ENCODE results near the gene SVIL.
"Not testable (repeated sequence)": the region's sequence is repeated elsewhere in the genome, so short reads cannot be mapped to it uniquely, and the experiment has no call there.

SVIL gene

GRCh38 chr10:29539412-29539811 is 95.4 kb downstream of the SVIL start:
- DNase-seq (ENCODE audit: low read depth): no peak

- no peak for DNase-seq (ENCODE audit: low read depth)
Measured at GRCh38 chr10:29537799-29538198, 97.0 kb downstream of the SVIL start.

DNA sequence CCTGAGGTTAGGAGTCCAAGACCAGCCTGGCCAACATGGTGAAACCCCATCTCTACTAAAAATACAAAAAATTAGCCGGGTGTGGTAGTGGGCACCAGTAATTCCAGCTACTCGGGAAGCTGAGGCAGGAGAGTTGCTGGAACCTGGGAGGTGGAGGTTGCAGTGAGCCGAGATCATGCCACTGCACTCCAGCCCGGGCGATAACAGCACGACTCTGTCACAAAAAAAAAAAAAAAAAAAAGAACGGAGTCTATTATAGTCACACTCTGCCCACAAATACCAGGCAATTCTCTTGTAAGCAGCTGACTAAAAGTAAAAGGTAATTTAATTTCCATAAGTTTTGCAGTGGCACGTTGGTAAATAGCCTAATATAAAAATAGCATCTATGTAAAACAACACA is 98.1 kb downstream of the SVIL start:
- DNase-seq (ENCODE audit: low read depth): not testable (repeated sequence)

DNA sequence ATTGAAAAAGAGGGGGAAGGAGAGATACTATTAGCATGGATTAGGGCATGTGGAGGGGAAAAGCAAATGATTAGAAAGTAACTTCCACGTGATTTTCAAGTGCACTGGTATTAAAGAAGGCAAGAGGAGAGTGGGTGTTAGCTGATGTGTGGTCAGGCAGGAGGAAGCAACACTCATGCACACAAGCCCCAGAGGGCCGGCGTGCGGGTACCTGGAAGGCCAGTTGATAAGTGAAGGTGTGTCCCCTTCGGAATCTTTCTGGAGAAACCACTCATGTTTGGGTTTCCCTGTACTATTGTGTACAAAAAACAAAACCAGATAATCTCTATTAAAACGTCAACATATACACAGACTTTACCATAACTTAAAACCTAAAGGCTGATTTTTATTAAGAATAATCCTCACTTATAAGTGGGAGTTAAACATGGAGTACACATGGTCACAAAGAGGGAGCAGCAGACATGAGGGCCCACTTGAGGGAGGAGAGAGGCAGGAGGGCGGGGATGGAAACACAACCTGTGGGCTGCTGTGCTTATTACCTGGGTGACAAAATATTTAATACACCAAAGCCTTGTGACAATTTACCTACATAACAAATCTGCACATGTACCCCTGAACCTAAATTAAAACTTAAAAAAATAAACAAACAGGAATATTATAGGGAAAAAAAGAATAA is 98.9 kb downstream of the SVIL start:
- DNase-seq (ENCODE audit: low read depth): no peak

DNA sequence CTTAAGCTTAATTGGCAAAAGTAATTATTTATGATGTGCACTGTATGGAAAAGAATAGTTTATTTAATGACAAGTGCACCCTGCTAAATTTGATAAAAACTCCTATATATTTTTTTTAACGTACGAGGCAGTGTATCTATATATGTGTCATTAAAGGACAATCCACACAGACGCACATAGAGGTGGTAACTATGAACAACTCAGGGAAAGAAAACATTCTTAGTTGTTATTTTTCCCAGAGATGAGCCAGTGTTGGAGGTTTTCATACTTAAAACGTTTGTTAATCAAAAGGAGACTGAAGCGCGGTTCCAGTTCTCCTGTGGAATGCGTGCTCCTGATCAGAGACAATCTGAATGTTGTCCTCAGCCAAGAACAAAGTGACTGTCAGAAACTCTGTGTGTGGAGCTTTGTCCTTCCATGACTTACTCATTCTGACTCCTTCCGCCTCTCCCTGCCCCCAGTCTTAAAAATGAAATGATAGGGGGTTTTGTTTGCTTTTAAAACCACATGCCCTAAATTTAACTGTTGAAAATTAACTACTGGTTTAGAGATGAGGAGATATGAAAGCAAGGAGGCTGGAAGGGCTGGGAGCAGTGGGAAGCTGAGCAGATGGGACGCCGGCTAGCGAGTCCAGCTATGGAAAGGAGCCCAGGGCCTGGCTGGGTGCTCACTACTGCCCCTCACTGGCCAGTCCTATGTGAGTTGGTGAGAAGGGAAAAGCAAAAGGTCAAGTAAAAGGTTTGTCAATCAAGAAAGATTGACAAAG is 99.6 kb downstream of the SVIL start:
- DNase-seq (ENCODE audit: low read depth): no peak

GRCh38 chr10:29534590-29534989 is 100.2 kb downstream of the SVIL start:
- DNase-seq (ENCODE audit: low read depth): no peak

DNA sequence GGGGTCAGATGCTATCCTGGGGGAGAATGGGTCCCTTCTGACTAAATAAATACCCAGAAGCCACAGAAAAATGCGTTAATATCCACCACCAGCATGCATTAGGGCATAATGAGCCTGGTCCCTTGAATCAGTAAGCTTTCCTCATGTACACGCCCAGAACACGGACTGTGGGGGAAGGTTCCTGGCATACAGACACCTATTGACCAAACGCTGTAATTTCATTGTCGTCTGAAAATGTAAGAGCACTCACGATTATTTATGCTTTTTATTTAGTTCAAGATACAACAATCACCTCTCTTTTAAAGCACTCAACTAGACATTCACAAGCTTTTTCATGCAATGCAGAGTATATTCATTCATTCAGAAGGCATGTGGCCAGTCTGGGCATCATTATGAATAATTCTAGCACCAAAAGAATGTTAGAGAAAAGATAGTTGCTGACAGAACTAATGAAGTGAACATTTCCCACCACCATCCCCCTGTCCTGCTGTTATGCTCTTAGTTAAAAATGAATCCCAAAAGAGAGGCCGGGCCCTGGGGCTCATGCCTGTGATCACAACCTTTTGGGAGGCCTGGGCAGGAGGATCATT is 101.0 kb downstream of the SVIL start:
- no peak for DNase-seq (ENCODE audit: low read depth)

DNA sequence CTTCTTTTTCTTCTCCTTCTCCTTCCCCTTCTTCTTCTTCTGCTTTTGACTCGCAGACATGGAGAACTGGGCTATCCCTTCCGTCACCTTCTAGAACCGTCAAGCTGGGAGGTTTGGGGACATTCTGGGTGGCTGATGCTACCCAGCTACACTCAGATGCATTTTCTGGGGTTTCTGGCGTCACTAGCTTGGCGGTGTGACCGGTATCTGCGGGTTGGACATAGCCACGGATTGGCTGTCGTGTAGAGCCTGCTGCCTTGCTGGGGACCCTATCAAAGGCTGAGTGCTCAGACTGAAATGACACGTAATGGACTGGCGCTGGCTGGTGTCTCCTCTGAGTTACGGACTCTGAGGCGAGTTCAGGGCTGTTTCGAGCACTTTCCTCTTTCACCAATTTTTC is 101.7 kb downstream of the SVIL start:
- DNase-seq (ENCODE audit: low read depth): no peak

GRCh38 chr10:29532256-29532878 is 102.4 kb downstream of the SVIL start:
- no peak for DNase-seq (ENCODE audit: low read depth)

GRCh38 chr10:29530112-29530976 is 104.4 kb downstream of the SVIL start:
- no peak for DNase-seq (ENCODE audit: low read depth)

DNA sequence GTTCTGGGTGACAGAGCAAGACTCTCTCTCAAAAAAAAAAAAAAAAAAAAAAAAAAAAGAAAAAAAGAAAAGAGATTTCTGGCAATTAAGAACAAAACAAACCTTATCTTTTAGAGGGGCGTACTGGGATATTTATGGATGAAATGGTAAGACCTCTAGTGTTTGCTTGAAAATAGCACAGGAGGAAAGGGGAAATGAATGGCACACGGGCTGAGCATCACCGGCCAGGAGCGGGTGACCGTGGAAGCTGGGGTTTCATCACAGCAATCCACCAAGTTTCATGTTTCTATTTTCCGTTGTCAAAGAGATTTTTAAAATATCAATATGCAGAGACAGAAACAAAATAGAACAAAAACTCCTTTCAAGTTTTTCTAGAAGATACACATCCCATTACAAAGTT is 105.6 kb downstream of the SVIL start:
- DNase-seq (ENCODE audit: low read depth): no peak

GRCh38 chr10:29525762-29526161 is 109.0 kb downstream of the SVIL start:
- no peak for DNase-seq (ENCODE audit: low read depth)

DNA sequence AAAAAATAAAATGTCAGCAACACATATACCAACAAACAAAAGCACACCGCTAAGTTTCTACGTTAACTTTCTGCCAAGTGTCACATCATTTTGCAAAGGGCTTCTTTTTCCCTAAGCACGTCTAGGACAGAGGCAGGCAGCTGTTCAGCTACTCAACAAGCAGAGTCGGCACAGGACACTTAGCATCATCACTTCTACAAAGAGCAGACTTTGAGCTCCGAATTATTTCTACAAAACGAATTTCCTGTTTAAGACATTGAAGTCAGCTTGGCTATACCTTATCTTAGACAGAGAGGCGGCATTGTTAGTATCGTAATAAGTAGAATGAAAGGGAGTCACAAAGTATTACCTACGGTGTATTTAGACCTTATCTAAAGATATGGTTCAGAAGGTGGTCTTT is 110.1 kb downstream of the SVIL start:
- no peak for DNase-seq (ENCODE audit: low read depth)

DNA sequence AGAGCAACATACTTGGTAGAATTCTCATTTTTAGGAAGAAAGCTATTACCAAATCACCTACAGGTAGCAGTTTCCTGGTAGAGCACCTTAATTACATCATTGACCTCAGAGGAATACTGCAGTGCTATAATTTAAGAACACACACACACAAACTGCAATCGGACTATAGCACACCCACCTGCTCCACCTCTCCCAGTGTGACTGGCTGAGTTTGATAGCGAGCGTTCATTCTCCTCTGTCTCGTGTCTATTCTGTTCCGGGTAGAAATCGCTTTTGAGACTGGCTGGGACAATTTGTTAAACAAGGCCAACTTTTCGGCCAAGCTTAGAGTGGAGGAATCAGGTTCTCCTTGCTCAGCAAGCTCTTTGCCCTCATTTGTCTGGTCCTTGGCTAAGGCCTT is 110.5 kb downstream of the SVIL start:
- no peak for DNase-seq (ENCODE audit: low read depth)

DNA sequence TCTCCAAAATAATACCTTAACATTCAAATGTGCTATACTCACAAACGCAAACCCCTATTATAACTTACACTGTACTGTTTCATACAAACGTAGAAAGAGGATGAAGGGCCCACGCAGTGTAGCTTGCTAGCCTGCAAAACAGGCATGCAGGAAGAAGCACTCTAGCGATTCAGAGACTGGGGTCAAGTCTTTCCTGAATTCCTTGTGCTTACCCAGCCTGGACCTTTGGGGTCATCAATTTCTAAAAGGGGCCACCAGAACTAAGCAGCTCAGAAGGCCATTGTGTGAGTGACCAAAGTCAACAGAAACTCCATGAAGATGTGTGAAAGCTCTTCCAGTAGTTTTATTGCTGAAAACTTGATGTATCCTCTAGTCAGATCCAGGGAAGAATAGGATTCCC is 111.9 kb downstream of the SVIL start:
- no peak for DNase-seq (ENCODE audit: low read depth)

- DNase-seq (ENCODE audit: low read depth): no peak
Measured at GRCh38 chr10:29522061-29522855, 112.5 kb downstream of the SVIL start.

DNA sequence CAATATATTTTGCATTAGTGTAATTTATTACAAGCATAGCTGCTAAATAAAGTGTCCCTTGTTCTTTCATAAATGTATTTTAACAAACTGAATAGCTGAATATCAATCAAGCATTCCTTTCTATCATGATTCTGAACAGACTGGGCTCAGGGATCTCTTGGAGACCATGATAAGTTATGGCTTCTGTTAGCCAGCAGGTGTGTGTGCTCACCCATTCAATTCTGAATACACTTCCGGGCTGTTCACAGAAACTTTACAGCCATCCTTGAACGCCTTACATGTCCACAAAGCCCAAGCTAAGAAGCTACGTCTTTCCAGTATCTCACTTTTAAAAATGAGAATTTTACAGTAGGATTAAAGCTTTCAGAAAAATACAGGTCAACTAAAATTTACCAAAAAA is 115.1 kb downstream of the SVIL start:
- no peak for DNase-seq (ENCODE audit: low read depth)

GRCh38 chr10:29517352-29517923 is 117.3 kb downstream of the SVIL start:
- DNase-seq (ENCODE audit: low read depth): no peak

- DNase-seq (ENCODE audit: low read depth): not testable (repeated sequence)
Measured at GRCh38 chr10:29516309-29516932, 118.3 kb downstream of the SVIL start.

DNA sequence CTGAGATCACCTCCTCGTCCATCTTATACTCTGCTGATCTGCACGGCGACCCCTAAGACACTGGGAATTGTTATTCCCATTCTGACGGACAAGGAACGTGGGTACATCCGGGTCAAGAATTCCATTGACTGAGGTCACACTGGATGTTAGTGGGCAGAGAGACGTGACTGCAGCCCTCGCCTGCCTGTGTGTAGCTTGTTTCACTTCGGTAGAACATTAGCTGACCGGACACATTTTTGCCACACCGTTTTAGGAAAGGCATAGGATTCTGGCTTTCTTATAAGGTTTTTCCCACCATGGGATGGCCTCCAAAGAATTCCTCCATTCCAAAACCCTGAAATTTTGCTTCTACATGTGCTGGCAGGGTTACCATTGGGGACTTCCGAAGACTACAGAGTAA is 118.9 kb downstream of the SVIL start:
- not testable (repeated sequence) for DNase-seq (ENCODE audit: low read depth)

Data from activated T-cell treated with anti-CD3 and anti-CD28 coated beads for 24 hours (primary cell).